ENCODE results near the gene PARD3. TPM values are rescaled to one million over a fixed set of nuclear protein-coding genes. Genes with fewer than 3 reads are reported as not detected.

The PARD3 gene
- total and polyA plus RNA-seq, 10 of the 15 experiments (the other 5 are each of a cell fraction or from before 2014, with no cell fraction given), result 2.6 to 43.1 (median 13.9) TPM

GRCh38 chr10:34423673-34424625, 391.1 kb downstream of the PARD3 start (continued):
- TF ChIP-seq ZNF592 (IDR thresholded peaks at IDR 0.05) (no peak), ZNF207 (IDR thresholded peaks at IDR 0.05; ENCODE audit: borderline replicate concordance) (no peak), IRF5 (IDR thresholded peaks at IDR 0.05; ENCODE audit: borderline replicate concordance) (no peak), ZSCAN29 (IDR thresholded peaks at IDR 0.05) (no peak), POLR2AphosphoS5 (IDR thresholded peaks at IDR 0.05; ENCODE audit: low read length) (no peak), ATF7 (IDR thresholded peaks at IDR 0.05; ENCODE audit: low read depth) (no peak)

Measured in GM12878 (cell line).